OCI-LY7 (cell line): ENCODE measurements around the gene BANF2. TPM values are rescaled to one million over a fixed set of nuclear protein-coding genes. Genes with fewer than 3 reads are reported as not detected.

Experiments used
- BruUV-seq: library from RNA; stranded (reverse); fragments of 400-500 nt; replicated peaks from 2 replicates; lab custom pipeline; 2021; lab: Mats Ljungman, UMichigan
- CTCF ChIA-PET: fragments of 300-600 bp; sonication (Branson Sonifier 250); formaldehyde crosslinking; loops from one replicate; lab custom pipeline; 2022; ENCODE audit warnings: antibody characterized with exemption; ENCODE audit not compliant: unreplicated experiment; lab: Charles Lee
- POLR2A ChIA-PET: fragments of 300-600 bp; sonication (Branson Sonifier 250); formaldehyde crosslinking; loops from one replicate; lab custom pipeline; 2022; ENCODE audit warnings: antibody characterized with exemption; lab: Charles Lee
- DNase-seq: peaks from one replicate; pipeline ENCODE4 v3.0.0-alpha.2; 2015; ENCODE audit warnings: low spot score
- H2AFZ ChIP-seq: fragments of 200-600 bp; sonication (generic), shearing (Covaris generic); 2 replicates; pipeline ENCODE4 v1.6.1; 2014; ENCODE audit warnings: mild to moderate bottlenecking, antibody characterized with exemption, low read length, moderate library complexity
- H3K27ac ChIP-seq: fragments of 200-600 bp; sonication (generic); 2 replicates; pipeline ENCODE4 v1.5.1; 2014; ENCODE audit warnings: mixed run types, low read depth, mild to moderate bottlenecking, moderate library complexity, low read length, inconsistent platforms; ENCODE audit not compliant: poor library complexity, severe bottlenecking
- H3K36me3 ChIP-seq: fragments of 200-600 bp; sonication (generic); 2 replicates; pipeline ENCODE4 v1.6.1; 2014; ENCODE audit warnings: mild to moderate bottlenecking, antibody characterized with exemption, low read length, moderate library complexity, mixed read lengths; ENCODE audit not compliant: insufficient read depth
- H3K4me1 ChIP-seq: fragments of 200-600 bp; sonication (generic); 2 replicates; pipeline ENCODE4 v1.5.1; 2014; ENCODE audit warnings: mild to moderate bottlenecking, low read length; ENCODE audit not compliant: insufficient read depth, poor library complexity, severe bottlenecking
- H3K4me2 ChIP-seq: fragments of 200-600 bp; sonication (generic); 2 replicates; pipeline ENCODE4 v1.6.1; 2014; ENCODE audit warnings: mild to moderate bottlenecking, low read length
- H3K4me3 ChIP-seq: fragments of 200-600 bp; sonication (generic); 2 replicates; pipeline ENCODE4 v1.5.1; 2014; ENCODE audit warnings: mild to moderate bottlenecking, low read depth, low read length; ENCODE audit not compliant: poor library complexity, severe bottlenecking
- H3K79me2 ChIP-seq: fragments of 200-600 bp; sonication (generic); 2 replicates; pipeline ENCODE4 v1.6.1; 2016; ENCODE audit warnings: low read depth, mild to moderate bottlenecking, low read length, moderate library complexity, mixed read lengths; ENCODE audit not compliant: insufficient read depth
- H3K9me2 ChIP-seq: fragments of 200-600 bp; sonication (generic); 2 replicates; pipeline ENCODE4 v1.6.1; 2016; ENCODE audit warnings: mild to moderate bottlenecking, low read length, mixed read lengths; ENCODE audit not compliant: insufficient read depth
- H3K9me3 ChIP-seq: fragments of 200-600 bp; sonication (generic); 2 replicates; pipeline ENCODE4 v1.6.1; 2014; ENCODE audit warnings: mild to moderate bottlenecking, mixed run types, low read length, mixed read lengths
- H4K20me1 ChIP-seq: fragments of 200-600 bp; sonication (generic); 2 replicates; pipeline ENCODE4 v1.6.1; 2014; ENCODE audit warnings: mild to moderate bottlenecking, antibody characterized with exemption, low read length, moderate library complexity, mixed read lengths; ENCODE audit not compliant: insufficient read depth
- CTCF ChIP-seq: fragments of 200-600 bp; sonication (generic); conservative IDR thresholded peaks from 2 replicates; pipeline ENCODE4 v1.5.1; 2014; ENCODE audit warnings: mild to moderate bottlenecking, antibody characterized with exemption, low read length, moderate library complexity, mixed read lengths
- EZH2phosphoT487 ChIP-seq: fragments of 200-600 bp; sonication (generic); IDR thresholded peaks from 2 replicates; pipeline ENCODE4 v1.6.1; 2018; ENCODE audit warnings: low read depth, borderline replicate concordance, mild to moderate bottlenecking, mixed run types, antibody characterized with exemption, low read length, moderate library complexity, mixed read lengths
- intact Hi-C: fragments of 100-400 bp; cut with micrococcal nuclease; formaldehyde crosslinking; loops from one replicate; pipeline ENCODE4 v1.10.0; 2022; ENCODE audit not compliant: unreplicated experiment
- total RNA-seq, 2 experiments: library from RNA; depleted of rRNA in 1 of 2; stranded (reverse); fragments of >200 nt in 1 of 2; shearing (Covaris generic) in 1 of 2; gene quantifications; 2 replicates each; pipeline ENCODE4 v1.2.3, GENCODE V29; 2014 to 2022

BANF2 gene
- total RNA-seq, 2 experiments from 2014 or later = not detected

GRCh38 chr20:17659801-17660200 lies 40.0 kb upstream of the BANF2 start:
- Histone ChIP-seq H2AFZ (no peak overlapping the region), H3K27ac (no peak overlapping the region), H3K9me3 (peaks cover 8% of the 10 kb centered on the region; the same call in 1 of the 2 replicates), H4K20me1 (no peaks in the 10 kb centered on the region), H3K79me2 (no peaks in the 10 kb centered on the region), H3K4me1 (peaks cover 4% of the 10 kb centered on the region), H3K4me3 (no peak overlapping the region), H3K4me2 (no peak overlapping the region), H3K36me3 (peaks cover 27% of the 10 kb centered on the region), H3K9me2 (no peaks in the 10 kb centered on the region)
- no peak for DNase-seq
- ChIA-PET CTCF (no interaction called here), POLR2A (no interaction called here)
- BruUV-seq = TSS peak; percentile 89
- TF ChIP-seq CTCF = 0 out of 2 replicates have a peak, but pooled peaks have one; percentile 27
- TF ChIP-seq EZH2phosphoT487 = no peak
- intact Hi-C loops = no loop called here

GRCh38 chr20:17660667-17661066 lies 39.1 kb upstream of the BANF2 start:
- TF ChIP-seq CTCF = no peak
- Histone ChIP-seq H3K4me3 (no peak overlapping the region), H3K79me2 (no peaks in the 10 kb centered on the region), H3K36me3 (peaks cover 27% of the 10 kb centered on the region), H4K20me1 (no peaks in the 10 kb centered on the region), H3K9me2 (no peaks in the 10 kb centered on the region), H2AFZ (no peak overlapping the region), H3K27ac (no peak overlapping the region), H3K4me2 (no peak overlapping the region), H3K9me3 (peaks cover 8% of the 10 kb centered on the region; the same call in 1 of the 2 replicates), H3K4me1 (peaks cover 4% of the 10 kb centered on the region)
- BruUV-seq = no TSS peak
- ChIA-PET CTCF (no interaction called here), POLR2A (interaction anchor here (0.7 kb wide), 1 partner anchor 50 kb away, joined by 4 read pairs; no protein-coding TSS in a partner anchor)
- intact Hi-C loops = no loop called here
- DNase-seq = no peak

GRCh38 chr20:17661121-17661744 lies 38.5 kb upstream of the BANF2 start:
- peaks cover 27% of the 10 kb centered on the region for H3K36me3 ChIP-seq
- H3K4me3 ChIP-seq = no peak overlapping the region
- H3K9me3 ChIP-seq = peaks cover 8% of the 10 kb centered on the region; the same call in 1 of the 2 replicates
- TF ChIP-seq EZH2phosphoT487 (no peak), CTCF (no peak)
- ChIA-PET POLR2A (interaction anchor here (0.7 kb wide), 1 partner anchor 50 kb away, joined by 4 read pairs; no protein-coding TSS in a partner anchor), CTCF (no interaction called here)
- no peak for DNase-seq
- no TSS peak for BruUV-seq
- H3K4me1 ChIP-seq = peaks cover 4% of the 10 kb centered on the region
- H3K79me2 ChIP-seq = no peaks in the 10 kb centered on the region
- intact Hi-C loops = no loop called here
- H3K9me2 ChIP-seq = no peaks in the 10 kb centered on the region
- H3K4me2 ChIP-seq = no peak overlapping the region
- no peaks in the 10 kb centered on the region for H4K20me1 ChIP-seq
- no peak overlapping the region for H3K27ac ChIP-seq
- H2AFZ ChIP-seq = no peak overlapping the region
